Measurements from ENCODE around the gene APOL1. TPM values are rescaled to one million over a fixed set of nuclear protein-coding genes. Genes with fewer than 3 reads are reported as not detected.
"Not testable (repeated sequence)": the region's sequence is repeated elsewhere in the genome, so short reads cannot be mapped to it uniquely, and the experiment has no call there.

The APOL1 gene
- polyA plus RNA-seq, 1 donor from 2014 or later: not detected

DNA sequence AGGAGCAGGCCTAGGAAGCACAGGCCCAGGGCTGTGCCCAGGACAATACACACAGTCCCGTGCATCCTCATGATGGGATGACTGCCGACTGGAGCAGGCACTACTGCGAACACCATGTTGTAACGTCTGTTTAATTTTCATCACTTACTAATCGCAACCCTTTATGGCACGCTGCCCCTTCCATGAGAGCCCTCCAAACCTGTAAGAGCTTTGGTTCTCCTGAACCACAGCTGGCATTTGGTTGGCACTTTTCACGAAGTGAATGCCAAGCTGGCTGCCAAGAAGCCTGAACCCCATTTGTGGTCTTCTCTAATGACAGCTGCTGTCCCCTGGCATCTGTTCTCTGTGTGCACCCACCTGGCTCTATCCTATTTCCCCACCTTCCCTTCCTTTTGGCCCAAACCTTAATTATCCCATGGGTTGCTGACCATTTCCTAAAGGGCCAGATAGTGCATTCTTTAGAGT lies 36.5 kb downstream of the APOL1 start:
- no peaks in the 10 kb centered on the region for H4K20me1 ChIP-seq (ENCODE audit: insufficient read depth)

DNA sequence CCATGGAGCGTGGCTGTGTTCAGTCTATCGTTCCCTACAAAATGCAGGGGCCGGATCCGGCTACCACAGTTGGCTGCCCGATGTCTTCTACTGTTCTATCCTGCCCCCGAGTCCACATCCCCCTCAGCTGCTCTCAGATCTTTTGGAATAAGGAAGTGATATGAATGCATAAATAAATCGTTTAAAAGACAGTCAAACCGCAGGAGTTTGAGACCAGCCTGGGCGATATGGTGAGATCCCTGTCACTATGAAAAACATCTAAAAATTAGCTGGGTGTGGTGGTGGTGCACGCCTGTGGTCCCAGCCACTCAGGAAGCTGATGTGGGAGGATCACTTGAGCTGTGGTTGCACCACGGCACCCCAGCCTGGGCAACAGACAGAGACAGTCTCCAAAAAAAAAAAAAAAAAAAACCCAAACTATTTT lies 37.0 kb downstream of the APOL1 start:
- H4K20me1 ChIP-seq (ENCODE audit: insufficient read depth); H3K9ac ChIP-seq (ENCODE audit: low read length); H3K9me2 ChIP-seq (ENCODE audit: insufficient read depth, low read length); H3K27ac ChIP-seq (ENCODE audit: low read length); H3K9me3 ChIP-seq (ENCODE audit: low read length); H2AFZ ChIP-seq (ENCODE audit: low read depth, low read length); H3K79me2 ChIP-seq (replicated peaks; ENCODE audit: insufficient read depth, low read length); H3F3A ChIP-seq (ENCODE audit: insufficient read depth, low read length, poor library complexity, severe bottlenecking); H3K36me3 ChIP-seq (ENCODE audit: insufficient read depth, low read length); H3K27me3 ChIP-seq (ENCODE audit: insufficient read depth, low read depth, low read length); H3K4me3 ChIP-seq (ENCODE audit: low read length); H3K4me2 ChIP-seq (ENCODE audit: low read length): not testable (repeated sequence)

More for the DNA sequence above, 36.5 kb downstream of the APOL1 start:
- TF ChIP-seq EZH2 (IDR thresholded peaks at IDR 0.05; ENCODE audit: borderline replicate concordance, insufficient read depth, low read length, poor library complexity, severe bottlenecking): no peak
- no peak for TF ChIP-seq TAF1 (IDR thresholded peaks at IDR 0.05; ENCODE audit: low read depth)
- TF ChIP-seq POLR2AphosphoS5 (IDR thresholded peaks at IDR 0.05): no peak
- TF ChIP-seq, protein P1, sequence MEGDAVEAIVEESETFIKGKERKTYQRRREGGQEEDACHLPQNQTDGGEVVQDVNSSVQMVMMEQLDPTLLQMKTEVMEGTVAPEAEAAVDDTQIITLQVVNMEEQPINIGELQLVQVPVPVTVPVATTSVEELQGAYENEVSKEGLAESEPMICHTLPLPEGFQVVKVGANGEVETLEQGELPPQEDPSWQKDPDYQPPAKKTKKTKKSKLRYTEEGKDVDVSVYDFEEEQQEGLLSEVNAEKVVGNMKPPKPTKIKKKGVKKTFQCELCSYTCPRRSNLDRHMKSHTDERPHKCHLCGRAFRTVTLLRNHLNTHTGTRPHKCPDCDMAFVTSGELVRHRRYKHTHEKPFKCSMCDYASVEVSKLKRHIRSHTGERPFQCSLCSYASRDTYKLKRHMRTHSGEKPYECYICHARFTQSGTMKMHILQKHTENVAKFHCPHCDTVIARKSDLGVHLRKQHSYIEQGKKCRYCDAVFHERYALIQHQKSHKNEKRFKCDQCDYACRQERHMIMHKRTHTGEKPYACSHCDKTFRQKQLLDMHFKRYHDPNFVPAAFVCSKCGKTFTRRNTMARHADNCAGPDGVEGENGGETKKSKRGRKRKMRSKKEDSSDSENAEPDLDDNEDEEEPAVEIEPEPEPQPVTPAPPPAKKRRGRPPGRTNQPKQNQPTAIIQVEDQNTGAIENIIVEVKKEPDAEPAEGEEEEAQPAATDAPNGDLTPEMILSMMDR (IDR thresholded peaks at IDR 0.05; ENCODE audit: poor library complexity, severe bottlenecking): no peak
- H2AFZ ChIP-seq (ENCODE audit: low read depth, low read length): no peak overlapping the region
- H3K36me3 ChIP-seq (ENCODE audit: insufficient read depth, low read length): peaks cover 6% of the 10 kb centered on the region
- no peaks in the 10 kb centered on the region for H3K79me2 ChIP-seq (replicated peaks; ENCODE audit: insufficient read depth, low read length)
- H3K9me3 ChIP-seq (ENCODE audit: low read length): no peaks in the 10 kb centered on the region
- H3K27ac ChIP-seq (ENCODE audit: low read length): no peak overlapping the region
- no peaks in the 10 kb centered on the region for H3K9me2 ChIP-seq (ENCODE audit: insufficient read depth, low read length)
- no peaks in the 10 kb centered on the region for H3K27me3 ChIP-seq (ENCODE audit: insufficient read depth, low read depth, low read length)
- no peak overlapping the region for H3K4me2 ChIP-seq (ENCODE audit: low read length)
- no peaks in the 10 kb centered on the region for H3F3A ChIP-seq (ENCODE audit: insufficient read depth, low read length, poor library complexity, severe bottlenecking)
- no peak overlapping the region for H3K4me3 ChIP-seq (ENCODE audit: low read length)
- H3K9ac ChIP-seq (ENCODE audit: low read length): no peak overlapping the region

GRCh38 chr22:36290391-36291075 lies 37.6 kb downstream of the APOL1 start:
- not testable (repeated sequence) for H3K4me3 ChIP-seq (ENCODE audit: low read length); H3K9ac ChIP-seq (ENCODE audit: low read length); H3K27ac ChIP-seq (ENCODE audit: low read length); H3F3A ChIP-seq (ENCODE audit: insufficient read depth, low read length, poor library complexity, severe bottlenecking); H2AFZ ChIP-seq (ENCODE audit: low read depth, low read length); H3K27me3 ChIP-seq (ENCODE audit: insufficient read depth, low read depth, low read length); H3K4me2 ChIP-seq (ENCODE audit: low read length); H4K20me1 ChIP-seq (ENCODE audit: insufficient read depth); H3K79me2 ChIP-seq (replicated peaks; ENCODE audit: insufficient read depth, low read length); H3K9me2 ChIP-seq (ENCODE audit: insufficient read depth, low read length); H3K9me3 ChIP-seq (ENCODE audit: low read length); H3K36me3 ChIP-seq (ENCODE audit: insufficient read depth, low read length)

GRCh38 chr22:36291831-36292740 lies 39.2 kb downstream of the APOL1 start:
- H3K9ac ChIP-seq (ENCODE audit: low read length): no peak overlapping the region
- H3K27me3 ChIP-seq (ENCODE audit: insufficient read depth, low read depth, low read length): no peaks in the 10 kb centered on the region
- no peaks in the 10 kb centered on the region for H3F3A ChIP-seq (ENCODE audit: insufficient read depth, low read length, poor library complexity, severe bottlenecking)
- H3K79me2 ChIP-seq (replicated peaks; ENCODE audit: insufficient read depth, low read length): no peaks in the 10 kb centered on the region
- H3K4me2 ChIP-seq (ENCODE audit: low read length): no peak overlapping the region
- no peaks in the 10 kb centered on the region for H4K20me1 ChIP-seq (ENCODE audit: insufficient read depth)
- no peak overlapping the region for H3K4me3 ChIP-seq (ENCODE audit: low read length)
- H3K27ac ChIP-seq (ENCODE audit: low read length): no peak overlapping the region
- H3K9me2 ChIP-seq (ENCODE audit: insufficient read depth, low read length): no peaks in the 10 kb centered on the region
- no peak overlapping the region for H2AFZ ChIP-seq (ENCODE audit: low read depth, low read length)
- no peaks in the 10 kb centered on the region for H3K9me3 ChIP-seq (ENCODE audit: low read length)
- H3K36me3 ChIP-seq (ENCODE audit: insufficient read depth, low read length): peaks cover 6% of the 10 kb centered on the region
- TF ChIP-seq REST (IDR thresholded peaks at IDR 0.05; ENCODE audit: borderline replicate concordance) (no peak), EZH2 (IDR thresholded peaks at IDR 0.05; ENCODE audit: borderline replicate concordance, insufficient read depth, low read length, poor library complexity, severe bottlenecking) (no peak), EP300 (conservative IDR thresholded peaks at IDR 0.05; ENCODE audit: poor library complexity, severe bottlenecking) (no peak), SMC3 (conservative IDR thresholded peaks at IDR 0.05; ENCODE audit: poor library complexity) (no peak), TAF1 (IDR thresholded peaks at IDR 0.05; ENCODE audit: low read depth) (no peak), MXI1 (conservative IDR thresholded peaks at IDR 0.05; ENCODE audit: poor library complexity, severe bottlenecking) (no peak), POLR2AphosphoS5 (IDR thresholded peaks at IDR 0.05) (no peak), RAD21 (conservative IDR thresholded peaks at IDR 0.05) (no peak)
